HG03342 (cell line): Measurements from ENCODE around the gene ODAD2.
A peak's percentile ranks its signal among the peaks of the same experiment; 100 is the strongest.

Experiments used
- ATAC-seq: cut with Tn5 transposase; IDR thresholded peaks from one replicate; pipeline ENCODE4 v1.9.1; 2021; ENCODE audit warnings: mild to moderate bottlenecking, moderate library complexity; ENCODE audit not compliant: unreplicated experiment

ODAD2 gene

DNA sequence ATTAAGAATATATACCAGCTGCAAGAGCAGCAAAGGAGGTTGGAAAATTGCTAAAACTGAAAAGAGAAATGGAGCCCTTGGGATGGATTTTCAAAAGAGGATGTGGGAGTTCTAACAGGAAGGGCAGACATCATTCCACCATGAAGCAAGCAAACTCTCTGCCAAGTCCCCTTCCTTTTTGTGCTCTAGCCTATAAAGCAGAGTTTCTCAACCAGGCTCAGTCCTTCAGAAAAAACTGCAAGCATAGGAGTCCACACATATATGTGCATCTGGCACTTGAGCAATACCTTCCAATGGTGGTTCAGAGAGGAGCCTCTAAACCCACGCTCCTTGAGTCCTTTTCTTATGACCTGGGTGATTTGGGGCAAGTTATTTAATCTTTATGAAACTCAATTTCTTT is 154.7 kb downstream of the ODAD2 start:
- no peak for ATAC-seq

DNA sequence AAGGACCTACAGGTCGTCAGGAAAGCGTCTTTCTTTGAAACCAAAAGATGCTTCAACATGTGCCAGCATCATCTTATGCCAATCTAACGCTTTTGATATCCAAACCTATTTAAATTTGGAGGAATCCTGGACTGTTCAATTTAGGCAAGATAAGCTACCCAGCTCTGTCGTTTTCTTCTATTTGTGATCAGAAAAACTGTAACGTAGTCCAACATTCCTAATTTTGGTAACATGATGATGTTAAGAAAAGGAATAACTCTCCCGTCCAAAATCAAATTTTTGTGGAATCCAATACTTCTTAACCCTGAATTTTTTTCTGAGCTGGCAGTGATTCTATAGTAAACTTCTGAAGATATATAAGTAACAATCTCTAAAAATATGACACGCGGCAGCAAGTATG is 160.0 kb downstream of the ODAD2 start:
- ATAC-seq = no peak

DNA sequence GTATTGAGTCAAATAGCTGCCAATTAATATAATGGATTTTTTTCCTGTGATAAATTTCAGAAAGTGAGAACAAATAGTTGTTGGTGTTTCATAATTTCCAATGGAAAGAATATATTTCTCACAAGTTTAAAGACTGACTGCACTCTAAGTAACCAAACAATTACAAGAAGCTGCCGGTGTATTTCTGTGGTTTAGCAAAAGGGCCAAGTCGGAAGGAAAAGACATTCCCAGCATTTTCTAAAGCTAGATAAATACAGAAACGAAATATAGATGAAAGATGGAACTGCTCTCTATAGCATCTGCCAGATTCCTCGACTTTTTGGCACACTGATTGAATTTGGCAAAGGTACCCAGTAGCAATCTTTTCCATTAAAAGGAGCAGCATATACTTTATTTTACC is 160.5 kb downstream of the ODAD2 start:
- no peak for ATAC-seq

DNA sequence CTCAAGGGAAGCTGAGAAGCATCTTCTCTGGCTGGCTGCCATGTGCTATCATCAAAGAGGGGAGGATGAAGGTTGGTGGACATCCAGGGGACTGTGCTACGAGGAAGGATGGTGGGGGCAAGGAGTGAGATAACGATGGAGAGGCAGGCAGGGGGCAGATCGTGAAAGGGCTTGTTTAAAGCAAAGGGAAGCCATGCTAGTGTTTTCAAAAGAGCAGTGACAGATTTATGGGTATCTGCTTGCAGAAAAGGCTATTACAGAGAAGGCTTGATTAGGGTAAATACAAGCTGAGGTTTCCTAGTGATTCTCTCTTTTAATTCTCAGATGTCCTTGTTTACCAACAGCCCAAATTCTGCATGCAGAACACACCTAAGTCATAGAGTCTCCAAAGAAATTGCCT is 164.4 kb downstream of the ODAD2 start:
- ATAC-seq = no peak

DNA sequence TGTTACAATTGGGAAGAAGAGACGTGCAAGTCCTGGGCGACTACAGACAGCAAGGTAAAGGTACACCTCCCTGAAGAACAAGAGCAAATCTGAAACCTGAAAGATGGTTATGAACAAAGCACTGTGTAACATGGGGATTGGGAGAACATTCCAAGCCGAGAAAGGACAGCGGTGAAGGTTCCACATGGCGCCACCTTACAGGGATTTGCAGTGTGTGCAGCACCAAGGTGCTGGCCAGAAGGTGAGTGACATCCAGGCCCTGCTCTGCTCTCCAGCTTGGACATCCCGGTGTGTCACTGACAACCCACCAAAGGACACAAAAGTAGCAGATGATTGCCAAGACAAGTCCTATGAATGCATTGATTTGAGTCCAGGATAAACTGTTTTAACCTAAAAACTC is 165.1 kb downstream of the ODAD2 start:
- no peak for ATAC-seq

DNA sequence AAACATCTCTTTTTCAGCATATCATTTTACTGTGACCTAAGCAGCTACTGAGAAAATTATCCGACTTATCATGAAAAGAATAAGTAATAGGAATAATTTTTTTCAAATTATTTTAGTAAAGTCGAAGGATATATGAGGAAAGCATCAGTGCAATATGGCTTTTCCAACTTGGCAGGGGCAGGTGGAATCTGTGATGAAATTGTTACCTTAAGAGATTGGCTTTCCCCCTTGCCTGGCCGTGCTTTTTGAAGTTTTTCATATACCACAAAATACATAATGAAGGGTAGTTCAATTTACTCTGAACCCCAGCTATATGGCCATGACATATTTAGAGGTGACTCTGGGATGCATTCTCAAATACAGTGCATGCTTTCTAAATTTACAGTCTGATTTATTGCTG is 166.1 kb downstream of the ODAD2 start:
- no peak for ATAC-seq

DNA sequence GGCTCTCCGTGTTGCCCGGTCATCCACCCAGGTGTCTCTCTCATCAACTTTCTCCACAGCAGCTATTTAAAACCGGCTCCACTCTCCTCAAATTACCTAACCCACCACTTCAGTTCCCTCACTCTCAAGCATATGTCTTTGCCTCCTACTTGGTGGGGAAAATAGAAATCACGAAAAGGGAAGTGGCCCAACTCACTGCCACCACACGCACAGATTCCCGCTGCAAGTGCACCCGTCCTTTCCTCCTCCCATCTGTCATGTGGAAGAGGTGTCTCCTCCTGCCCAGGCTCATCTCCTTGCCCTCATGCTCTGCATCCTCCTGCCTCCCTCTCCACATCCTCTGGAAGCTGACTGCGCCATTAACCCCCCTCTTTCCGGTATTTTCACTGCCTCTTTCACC is 172.5 kb downstream of the ODAD2 start:
- no peak for ATAC-seq

DNA sequence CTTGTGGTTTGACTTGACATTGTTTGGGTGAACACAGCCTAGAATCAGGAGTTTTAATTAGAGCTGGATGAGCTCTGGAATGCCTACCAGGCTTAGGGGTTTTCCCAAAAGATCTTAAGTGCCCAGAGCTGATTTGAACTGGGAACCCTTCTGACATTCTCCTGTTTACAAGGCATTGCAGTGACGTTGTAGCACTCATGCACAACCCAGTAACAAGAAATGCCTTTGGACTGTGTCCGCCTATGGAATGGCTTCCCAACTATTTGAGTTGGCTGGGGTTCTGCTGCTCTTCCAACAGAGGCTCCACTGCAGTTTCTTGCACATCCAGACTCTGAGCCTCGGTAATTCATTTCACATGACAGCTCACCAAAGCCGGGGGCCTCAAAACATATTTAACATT is 176.6 kb downstream of the ODAD2 start:
- ATAC-seq = no peak

DNA sequence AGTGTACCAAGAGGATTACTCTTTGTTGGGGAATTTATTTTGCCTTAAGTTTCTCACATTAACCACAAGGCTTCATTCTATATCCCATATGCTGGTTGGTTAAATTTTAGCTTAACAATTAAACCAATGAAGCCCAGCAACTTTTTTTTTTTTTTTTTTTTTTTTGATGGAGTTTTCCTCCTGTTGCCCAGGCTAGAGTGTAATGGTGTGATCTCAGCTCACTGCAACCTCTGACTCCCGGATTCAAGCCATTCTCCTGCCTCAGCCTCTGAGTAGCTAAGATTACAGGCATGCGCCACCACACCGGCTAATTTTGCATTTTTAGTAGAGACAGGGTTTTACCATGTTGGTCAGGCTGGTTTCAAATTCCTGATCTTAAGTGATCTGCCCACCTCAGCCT is 178.2 kb downstream of the ODAD2 start:
- no peak for ATAC-seq

DNA sequence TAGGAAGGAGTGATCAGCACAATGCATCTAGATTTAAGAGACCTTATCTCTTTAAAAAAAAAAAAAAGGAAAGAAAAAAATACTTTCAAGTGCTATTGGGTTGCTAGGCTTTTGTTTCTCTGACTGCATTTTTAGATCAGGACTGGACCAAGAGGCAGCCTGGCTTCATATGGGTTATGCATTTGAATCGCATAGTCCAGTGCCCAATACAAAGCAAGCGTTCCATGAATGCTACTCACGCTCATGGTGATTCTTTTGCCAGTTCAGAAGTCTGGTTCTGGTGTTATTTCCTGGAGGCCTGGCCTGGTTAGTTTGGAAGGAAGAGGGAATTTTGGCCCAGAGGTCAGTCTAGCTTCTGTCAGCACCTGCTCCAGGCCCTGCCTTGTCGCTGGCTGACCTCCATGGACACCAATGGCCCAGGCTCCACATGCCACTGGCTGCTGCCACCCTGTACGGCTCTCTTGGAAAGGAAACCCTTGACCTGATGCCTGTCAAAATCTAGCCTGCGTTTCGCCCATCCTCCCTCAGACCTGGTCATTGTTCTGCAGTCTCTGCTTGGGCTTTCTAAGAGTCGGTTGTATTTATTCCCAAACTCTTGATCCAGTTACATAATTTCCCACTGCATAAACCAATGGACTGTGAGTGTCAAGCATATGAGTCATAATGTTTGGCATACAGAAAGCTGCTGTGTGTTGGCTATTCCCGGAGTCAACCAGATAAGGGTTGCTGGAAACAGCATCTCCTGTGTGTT is 178.9 kb downstream of the ODAD2 start:
- ATAC-seq = no peak

DNA sequence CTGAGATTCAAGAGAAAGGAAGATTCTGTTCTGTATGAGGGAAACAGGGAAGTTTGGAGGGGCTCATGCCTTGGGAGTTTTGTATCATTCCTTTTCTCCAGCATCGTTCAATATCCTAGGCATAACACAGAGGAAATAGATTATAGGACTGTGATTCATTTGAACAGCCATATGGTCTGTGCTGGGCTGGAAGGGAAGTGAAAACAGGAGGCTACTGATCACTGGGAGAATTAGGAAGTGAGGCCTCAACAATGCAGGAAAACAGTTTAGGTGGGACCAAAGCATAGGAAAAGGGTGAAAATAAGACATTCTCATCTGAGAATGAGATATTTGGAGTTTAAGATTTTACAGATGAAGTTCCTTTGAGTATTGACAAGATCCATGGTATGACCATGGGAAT is 182.6 kb downstream of the ODAD2 start:
- no peak for ATAC-seq

DNA sequence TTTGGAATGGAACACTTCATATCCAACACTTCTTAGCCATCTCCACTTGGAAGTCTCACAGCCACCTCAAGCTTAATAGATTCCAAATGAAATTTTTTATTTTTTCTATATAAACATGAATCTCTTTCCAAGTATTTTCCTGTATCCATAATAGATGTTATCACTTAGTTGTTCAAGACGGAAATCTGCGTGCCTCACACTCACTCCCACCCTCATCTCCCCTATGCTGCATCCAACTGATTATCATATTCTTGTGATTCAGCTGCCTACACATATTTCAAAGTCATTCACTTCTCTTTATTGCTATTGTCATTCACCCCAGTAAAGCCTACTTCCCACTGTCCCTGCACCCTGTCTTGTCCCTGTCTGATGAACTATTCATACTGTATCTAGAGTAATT is 183.0 kb downstream of the ODAD2 start:
- no peak for ATAC-seq

DNA sequence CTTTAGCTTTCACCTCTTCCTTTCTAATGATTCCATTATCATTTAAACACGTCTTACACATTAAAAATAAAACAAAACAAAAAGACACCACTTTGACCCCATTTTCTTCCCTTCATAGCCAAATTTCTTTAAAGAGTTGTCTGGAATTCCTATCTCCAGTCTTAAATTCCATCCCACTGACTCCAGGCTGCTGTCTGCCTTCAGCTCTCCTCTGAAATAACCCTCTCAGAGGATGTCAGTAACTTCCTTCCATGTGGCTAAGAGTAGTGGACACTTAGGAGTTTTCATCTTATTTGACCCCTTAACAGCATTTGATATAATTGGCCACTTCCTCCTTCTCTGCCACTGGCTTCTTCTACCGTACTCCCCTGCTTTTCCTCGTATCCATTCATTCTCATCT is 183.6 kb downstream of the ODAD2 start:
- ATAC-seq = no peak

DNA sequence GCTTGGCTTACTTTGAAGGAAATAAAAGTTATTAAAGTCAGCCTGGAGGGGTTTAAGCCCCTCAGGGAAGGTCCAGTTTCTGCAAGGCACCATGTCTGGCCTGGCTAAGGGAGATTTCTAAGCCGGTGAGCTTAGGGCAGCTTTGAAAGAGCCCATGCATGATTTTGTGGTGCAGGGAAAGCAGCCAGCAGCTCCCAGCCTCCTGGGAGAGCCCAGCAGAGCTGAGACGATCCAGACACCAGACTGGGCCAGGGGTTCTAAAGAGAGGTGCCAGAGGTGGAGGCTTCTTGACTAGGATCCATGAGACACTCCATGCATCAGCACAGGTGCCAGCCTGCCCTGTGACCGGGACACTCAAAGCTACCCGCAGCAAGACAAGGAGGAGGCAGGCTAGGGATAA is 193.7 kb downstream of the ODAD2 start:
- ATAC-seq = no peak

DNA sequence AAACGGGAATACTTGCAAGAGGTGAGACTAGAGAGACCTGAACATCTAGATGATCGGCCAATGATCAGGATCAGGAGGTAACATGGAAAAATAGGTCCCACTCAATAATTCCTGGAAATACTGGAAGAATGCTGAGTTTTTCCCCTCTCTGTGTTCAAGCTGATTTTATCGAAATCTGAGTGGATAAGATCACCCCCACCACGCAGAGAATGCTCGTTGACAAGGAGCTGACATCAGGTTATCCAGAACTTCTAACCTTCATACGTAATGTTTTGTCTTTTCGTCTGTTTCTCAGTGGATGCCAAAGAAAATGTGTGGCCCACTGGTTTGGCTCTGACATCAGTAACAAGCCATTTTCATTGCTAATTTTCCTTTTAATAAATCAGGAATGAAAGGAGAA is 194.7 kb downstream of the ODAD2 start:
- ATAC-seq = no peak

DNA sequence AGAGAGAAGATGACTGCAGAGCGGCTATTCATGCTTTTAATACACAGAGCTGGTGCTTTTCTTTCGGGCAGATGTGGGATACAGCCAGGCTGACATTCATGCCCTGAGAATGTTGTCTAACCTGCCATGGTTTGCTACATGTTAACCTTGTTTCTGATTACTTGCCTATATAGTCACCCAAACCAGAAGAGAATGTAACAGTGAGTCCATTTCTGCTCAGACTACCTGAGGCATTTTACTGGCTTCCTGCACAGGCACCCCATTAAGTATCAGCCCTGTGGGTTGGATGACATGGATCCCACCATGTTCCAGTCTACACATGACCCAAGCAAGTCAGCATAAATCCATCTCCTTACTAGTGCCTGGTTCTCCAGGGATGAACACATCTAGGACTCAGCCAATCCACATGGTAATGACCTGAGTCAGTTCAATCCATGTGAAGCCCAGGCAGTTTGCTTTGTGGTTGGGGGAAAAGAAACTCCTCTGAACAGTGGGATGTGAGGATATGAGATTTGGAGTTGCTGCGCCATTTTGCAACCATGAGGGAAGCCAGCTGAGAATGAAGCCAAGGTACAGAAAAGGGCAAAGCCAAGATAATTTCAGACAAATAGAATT is 197.6 kb downstream of the ODAD2 start:
- ATAC-seq = no peak

DNA sequence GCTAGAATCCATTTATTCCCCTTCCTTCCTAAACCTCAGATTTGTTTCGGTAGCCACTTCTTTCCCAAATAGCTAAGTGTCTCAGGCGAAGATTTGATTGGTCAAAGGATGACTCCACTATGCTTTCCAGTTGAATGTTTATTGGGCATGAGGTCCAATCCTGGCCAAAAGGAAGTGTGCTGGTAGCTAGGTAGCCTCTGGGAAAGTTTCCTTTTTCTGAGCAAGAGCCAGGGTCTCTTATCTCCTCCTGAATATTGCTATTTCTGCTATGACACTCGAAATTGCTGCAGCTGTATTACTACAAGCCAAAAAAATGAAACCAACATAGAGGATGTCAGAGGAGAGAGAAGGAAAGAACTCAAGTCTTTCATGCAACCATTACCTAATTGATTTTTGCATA is 199.8 kb downstream of the ODAD2 start:
- ATAC-seq = no peak

DNA sequence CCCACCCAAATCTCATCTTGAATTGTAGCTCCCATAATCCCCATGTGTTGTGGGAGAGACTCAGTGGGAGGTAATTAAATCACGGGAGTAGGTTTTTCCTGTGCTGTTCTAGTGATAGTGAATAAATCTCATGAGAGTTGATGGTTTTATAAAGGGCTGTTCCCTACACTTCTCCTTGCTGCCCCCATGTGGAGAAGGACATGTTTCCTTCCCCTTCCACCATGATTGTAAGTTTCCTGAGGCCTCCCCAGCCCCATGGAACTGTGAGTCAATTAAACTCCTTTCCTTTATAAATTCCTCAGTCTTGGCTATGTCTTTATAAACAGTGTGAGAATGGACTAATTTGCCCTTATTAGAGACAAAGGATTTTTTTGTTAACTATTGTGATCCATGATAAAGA is 204.7 kb downstream of the ODAD2 start:
- ATAC-seq = no peak

DNA sequence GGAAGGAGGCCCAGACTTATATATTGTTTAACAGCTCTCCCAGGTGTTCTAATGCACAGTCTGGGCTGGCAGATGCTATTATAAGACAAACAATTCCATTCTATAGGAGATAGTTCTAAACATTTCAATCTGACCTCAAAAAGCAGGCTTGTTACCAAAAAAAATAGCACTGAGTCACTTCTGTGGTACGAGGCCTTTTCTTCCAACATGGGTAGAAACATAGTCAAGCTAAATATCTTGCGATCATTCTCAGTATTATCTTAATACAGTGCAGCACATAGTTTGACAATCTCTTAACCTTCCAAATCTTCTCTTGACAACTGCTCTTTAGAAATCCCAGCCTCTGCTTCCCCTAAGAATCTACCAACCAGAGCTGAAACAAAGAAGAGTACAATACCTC is 206.7 kb downstream of the ODAD2 start:
- ATAC-seq = no peak

DNA sequence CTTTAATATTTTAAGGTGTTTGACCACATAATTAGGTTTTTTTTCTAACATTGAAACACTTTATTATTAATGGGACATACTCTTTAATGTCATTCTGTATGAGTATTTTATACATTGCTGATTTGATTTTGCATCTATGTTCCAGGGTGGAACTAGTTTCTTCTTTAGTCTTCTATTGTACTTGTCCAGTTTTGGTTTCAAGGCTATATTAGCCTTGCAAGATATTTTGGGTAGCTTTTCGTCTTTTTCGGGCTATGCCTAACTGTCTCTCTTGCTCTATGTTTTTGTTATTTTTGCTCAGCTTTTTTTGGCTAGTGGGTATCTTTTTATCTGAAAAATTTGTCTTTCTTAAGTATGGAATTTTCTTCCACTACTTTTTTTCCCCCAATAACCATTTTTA is 214.6 kb downstream of the ODAD2 start:
- no peak for ATAC-seq

DNA sequence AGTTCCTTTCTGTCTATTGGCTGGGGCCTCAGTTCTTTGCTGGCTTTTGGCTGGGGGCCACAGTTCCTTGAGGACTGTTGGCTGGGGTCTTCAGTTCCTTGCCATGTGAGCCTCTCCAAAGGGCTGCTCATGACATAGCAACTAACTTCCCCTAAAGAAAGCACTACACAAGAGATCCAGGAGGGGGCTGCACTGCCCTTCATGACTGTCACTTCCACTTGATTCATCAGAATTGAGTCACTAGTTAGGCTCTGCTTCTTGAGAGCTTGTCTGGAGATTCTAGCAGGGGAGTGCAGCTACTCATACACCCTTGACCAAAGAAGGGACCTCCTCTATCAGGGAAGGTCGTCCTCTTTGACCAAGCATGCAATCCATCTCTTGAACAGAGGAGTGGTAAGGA is 215.2 kb downstream of the ODAD2 start:
- peak; percentile 61 for ATAC-seq

DNA sequence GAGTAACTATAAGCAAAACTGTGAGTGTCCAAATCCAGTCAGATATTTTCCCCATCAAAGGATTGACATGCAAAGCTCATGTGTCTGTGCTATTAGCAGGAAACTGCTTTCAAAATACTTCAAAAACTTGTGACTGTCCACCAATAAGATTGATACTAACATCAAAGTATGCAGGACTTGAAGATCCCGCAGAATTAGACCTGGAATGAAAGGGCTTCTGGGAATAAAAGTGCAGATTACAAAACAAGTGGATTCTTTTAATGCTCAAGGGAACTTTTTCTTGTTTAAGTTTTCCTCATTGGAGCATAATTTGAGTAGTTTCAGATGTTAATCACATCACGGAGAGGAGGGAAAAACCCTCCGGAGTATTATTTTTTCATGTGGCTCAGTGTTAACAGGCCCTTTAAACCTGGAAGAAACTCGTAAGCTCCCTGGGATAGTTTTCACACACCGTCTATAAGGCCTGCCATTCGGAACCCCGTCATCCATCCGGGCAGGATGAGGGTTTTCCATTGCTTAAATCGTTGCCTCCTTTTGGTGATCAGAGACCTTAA is 219.3 kb downstream of the ODAD2 start:
- ATAC-seq = no peak

DNA sequence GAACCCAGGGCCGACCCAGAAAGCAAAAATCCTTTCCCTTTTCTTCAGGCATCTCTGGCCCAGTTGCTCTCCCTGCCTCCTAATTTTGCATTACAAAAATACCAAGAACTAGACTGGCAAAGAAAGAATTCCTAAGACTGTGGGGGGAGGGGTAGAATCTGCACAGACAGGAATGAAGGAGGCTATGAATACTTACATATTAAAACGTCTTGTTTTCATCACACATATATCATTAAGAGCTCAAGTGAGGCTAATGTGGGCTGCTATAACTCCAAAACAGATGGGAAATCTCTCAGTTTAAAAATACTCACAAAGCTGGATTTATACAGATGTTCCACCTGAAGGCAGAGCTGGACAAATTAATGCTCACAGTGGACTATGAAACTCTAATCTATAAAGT is 224.0 kb downstream of the ODAD2 start:
- ATAC-seq = no peak
